ENCODE data around the gene ANKS1B.
"Not testable (repeated sequence)": the region's sequence is repeated elsewhere in the genome, so short reads cannot be mapped to it uniquely, and the experiment has no call there.

The ANKS1B gene

DNA sequence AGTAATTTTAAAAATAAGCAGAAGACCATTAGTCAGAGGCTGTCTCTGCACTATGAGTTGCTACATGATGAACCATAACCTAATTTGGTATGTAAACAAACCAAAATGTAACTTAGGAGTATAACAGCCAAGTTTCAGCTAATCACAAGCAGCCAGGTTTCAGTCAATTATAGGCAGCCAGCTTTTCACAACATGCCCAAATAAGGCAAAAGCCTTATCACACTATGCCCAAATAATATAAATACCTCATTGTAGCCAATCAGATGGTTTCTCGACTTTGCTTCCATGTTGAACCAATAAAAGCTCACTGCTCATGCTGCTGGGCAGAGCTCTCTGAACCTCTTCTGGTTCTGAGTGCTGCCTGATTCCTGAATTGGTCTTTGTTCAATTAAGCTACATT lies 298.6 kb downstream of the ANKS1B start:
- DNase-seq = no peak

DNA sequence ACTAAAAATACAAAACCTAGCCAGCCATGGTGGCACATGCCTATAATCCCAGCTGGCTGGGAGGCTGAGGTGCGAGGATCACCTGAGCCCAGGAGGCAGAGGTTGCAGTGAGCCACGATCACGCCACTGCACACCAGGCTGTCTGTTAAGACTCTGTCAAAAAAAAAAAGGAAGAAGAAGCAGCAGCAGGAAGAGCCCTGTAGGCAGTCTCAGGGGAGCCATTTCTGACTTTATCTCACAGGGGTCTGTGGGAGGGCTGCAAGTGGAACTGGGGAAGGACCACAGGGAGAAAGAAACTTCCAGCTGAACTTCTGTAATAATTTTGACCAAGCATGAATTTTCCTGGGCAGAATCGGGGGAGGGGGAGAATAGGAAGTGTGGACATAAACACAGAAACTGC lies 304.5 kb downstream of the ANKS1B start:
- no peak for DNase-seq

- no peak for DNase-seq
Observed at GRCh38 chr12:99670635-99671034, 314.1 kb downstream of the ANKS1B start.

GRCh38 chr12:99658671-99659349 lies 325.9 kb downstream of the ANKS1B start:
- DNase-seq = no peak

GRCh38 chr12:99649551-99649950 lies 335.2 kb downstream of the ANKS1B start:
- no peak for DNase-seq

- no peak for DNase-seq
Observed at GRCh38 chr12:99648183-99648582, 336.6 kb downstream of the ANKS1B start.

GRCh38 chr12:99647453-99647852 lies 337.3 kb downstream of the ANKS1B start, which contains the start of gene GARIN6:
TSS of gene GARIN6 (plus strand) at chr12:99647753. CDS start at chr12:99648175, 422 bp downstream.
- no peak for DNase-seq

GRCh38 chr12:99644629-99645028 lies 340.1 kb downstream of the ANKS1B start:
- DNase-seq = no peak

DNA sequence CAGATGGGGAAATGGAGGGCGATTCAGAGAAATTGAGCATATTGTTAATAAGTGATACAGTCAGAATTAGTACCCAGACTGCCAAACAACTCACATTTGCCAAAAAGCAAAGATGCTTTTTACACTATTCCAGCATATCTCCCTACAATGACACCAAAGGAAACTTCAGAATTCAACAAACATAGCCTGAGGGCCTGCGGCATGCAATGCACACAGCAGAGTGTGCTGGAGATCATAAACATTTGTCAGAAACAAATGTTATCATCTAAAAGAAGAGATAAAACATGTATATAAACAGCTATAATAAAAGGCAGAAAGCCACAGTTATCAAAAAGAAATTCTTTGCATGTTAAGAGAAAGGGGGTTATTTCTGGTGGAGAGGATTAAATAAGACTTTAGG lies 357.3 kb downstream of the ANKS1B start:
- DNase-seq = no peak

GRCh38 chr12:99624591-99624990 lies 360.1 kb downstream of the ANKS1B start:
- not testable (repeated sequence) for DNase-seq

- DNase-seq = no peak
Observed at GRCh38 chr12:99620159-99620479, 364.6 kb downstream of the ANKS1B start.

GRCh38 chr12:99619389-99620158 lies 365.2 kb downstream of the ANKS1B start:
- DNase-seq = no peak

GRCh38 chr12:99618657-99619056 lies 366.1 kb downstream of the ANKS1B start:
- DNase-seq = no peak

DNA sequence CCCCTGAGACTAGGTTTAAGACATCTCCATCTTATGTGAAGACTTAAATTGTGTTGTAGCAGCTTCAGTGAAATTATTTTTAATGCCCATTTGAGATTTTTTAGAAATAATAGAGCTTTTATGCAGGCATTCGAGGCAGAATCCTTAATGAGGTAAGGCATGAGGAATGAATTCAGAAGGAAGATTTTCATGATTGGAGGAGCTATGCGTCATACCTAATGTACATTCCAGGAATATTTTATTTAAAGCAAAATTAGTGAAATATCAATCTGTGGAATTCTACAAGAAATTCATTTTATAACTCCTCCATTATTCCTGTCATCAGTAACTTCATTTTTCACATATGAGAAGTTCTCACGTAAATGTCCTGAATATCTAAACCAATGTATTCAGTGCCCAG lies 373.1 kb downstream of the ANKS1B start:
- DNase-seq = no peak

DNA sequence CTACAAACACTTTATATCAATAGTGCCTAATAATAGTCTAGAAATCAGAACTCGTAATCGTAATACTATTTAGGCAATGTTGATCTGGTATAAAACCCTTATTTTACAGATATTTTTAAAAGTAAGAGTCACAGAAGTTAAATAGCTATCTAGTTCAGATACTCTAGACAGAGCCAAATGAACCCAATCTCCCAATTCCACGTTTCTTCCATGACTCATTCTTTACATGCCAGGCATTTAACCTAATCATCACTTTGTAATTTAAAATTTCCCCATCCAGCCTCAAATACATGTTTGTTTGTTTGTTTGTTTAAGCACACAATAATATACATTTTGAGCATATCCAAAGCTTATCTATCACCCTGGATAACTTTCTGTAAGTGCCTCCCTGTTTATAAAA lies 373.6 kb downstream of the ANKS1B start:
- no peak for DNase-seq

DNA sequence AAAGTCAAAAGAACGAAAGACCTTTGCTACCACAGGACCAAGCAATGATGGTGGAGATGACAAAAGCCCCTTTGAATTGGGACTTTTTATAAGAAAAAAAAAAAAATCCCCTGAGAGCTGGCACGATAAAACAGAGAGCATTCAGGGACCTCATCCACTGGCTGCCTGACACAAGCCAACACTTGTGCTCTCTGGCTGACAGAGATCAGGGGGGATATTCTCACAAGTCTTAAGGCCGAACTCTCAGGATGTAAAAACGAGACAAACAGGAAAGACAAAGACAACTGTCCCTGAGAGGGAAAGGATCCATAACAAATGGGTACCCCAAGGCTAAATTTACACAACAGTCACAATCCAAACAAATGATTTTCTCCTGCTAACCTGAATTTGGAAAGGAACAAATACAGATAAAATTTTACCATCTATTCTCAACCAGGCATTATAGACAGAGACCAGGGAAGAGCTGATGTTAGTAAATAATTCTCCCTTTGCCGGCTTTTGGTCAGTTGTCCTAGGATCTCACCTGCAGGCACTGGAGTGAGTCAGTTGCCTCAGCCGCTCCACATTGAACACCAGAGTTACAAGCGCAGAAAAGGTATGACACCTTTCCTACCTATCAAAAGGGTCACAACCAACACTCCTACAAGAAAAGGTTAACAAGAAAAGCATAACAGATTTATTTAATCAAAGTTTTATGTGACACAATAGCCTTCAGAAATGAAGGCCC lies 375.1 kb downstream of the ANKS1B start:
- DNase-seq = no peak

- DNase-seq = no peak
Observed at GRCh38 chr12:99600388-99600787, 384.3 kb downstream of the ANKS1B start.

DNA sequence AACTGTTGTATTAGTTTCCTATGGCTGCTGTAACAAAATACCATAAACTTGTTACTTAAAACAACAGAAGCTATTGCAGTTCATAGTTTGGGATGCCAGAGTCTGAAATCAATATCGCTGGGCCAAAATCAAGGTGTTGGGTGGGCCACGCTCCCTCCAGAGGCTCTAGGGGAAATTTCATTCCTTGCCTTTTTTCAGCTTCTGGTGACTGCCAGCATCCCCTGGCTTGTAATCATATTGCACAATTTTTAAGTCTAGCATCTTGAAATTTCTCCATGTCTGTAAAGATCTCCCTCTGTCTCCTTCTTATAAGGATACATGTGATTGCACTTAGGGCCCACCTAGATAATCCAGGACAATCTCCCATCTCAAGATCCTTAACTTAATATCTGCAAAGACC lies 386.0 kb downstream of the ANKS1B start:
- no peak for DNase-seq

- no peak for DNase-seq
Observed at GRCh38 chr12:99596762-99597161, 388.0 kb downstream of the ANKS1B start.

DNA sequence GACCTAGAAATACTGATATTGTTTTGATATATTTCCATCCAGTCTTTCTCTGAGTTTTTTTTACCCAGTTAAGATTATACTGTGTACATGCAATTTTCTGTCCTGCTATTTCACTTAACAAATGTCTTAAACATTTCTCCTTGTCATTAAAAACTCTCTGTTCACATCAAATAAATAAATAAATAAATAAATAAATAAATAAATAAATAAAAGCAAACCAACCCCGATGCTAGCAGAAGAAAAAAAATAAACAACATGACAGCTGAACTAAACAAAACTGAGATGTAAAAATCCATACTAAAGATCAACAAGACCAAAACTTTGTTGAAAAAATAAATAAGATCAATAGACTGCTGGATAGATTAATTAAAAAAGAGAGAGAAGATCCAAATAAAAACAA lies 407.6 kb downstream of the ANKS1B start:
- not testable (repeated sequence) for DNase-seq

DNA sequence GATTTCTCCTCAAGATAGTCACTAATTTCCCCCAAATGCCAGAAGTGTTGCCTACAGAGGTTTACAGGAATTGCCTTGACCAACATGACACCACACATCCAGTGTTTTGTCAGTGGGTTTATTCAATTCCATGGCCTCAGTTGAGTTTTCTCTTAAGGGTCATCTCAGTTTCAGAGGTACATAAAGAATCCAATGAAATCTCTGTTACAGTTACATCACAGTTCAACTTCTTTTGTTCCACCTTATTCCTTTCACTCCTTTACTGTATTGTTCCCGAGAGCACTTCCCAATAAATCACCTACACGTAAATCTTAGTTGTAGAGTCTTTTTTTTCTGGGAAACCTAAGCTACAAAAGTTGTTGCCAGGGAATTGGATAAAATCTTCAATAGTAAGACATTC lies 410.8 kb downstream of the ANKS1B start:
- DNase-seq = no peak

- no peak for DNase-seq
Observed at GRCh38 chr12:99567072-99567471, 417.7 kb downstream of the ANKS1B start.

DNA sequence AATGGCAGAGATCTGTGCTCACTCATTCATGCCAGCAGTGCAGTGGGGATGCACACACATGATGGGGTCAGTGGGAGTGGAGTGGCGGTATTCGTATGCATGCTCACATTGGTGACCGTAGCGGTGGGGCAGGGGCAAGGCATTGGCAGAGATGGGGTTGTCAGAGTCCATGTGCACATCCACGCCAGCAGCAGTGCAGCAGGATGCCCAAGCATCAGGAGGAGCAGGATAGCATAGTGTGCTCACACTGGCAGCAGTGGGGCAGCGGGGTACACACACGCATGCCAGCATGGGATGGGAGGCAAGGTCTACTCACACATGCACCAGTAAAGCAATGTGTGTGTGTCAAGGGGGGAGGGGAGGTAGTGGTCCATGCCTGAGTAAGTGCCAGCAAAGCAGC lies 426.6 kb downstream of the ANKS1B start:
- DNase-seq = no peak

GRCh38 chr12:99553461-99553860 lies 431.3 kb downstream of the ANKS1B start:
- no peak for DNase-seq
